22Rv1 (cell line): ENCODE data around the gene PIPOX.

ENCODE experiments used
- H3K27ac ChIP-seq: fragments of 450-650 bp; 2 replicates; pipeline ENCODE4 v1.5.1; 2017
- CTCF ChIP-seq: fragments of 450-650 bp; IDR thresholded peaks from 2 replicates; pipeline ENCODE4 v1.5.1; 2017; ENCODE audit warnings: mild to moderate bottlenecking
- ZFX ChIP-seq: fragments of 450-650 bp; IDR thresholded peaks from 2 replicates; pipeline ENCODE4 v1.6.1; 2017; ENCODE audit warnings: antibody characterized with exemption, borderline replicate concordance

PIPOX gene

DNA sequence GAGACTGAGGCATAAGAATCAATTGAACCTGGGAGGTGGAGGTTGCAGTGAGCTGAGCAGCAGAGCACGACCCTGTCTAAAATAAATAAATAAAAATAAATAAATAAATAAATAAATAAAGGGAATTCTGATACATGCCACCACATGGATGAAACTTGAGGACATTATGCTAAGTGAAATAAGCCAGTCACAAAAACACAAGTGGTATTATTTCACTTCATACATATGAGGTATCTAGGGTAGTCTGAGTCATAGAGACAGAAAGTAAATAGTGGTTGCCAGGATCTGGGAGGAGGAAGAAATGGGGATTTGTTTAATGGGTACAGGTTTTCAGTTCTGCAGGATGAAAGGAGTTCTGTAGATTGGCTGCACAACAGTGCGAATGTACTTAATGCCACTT lies 16.3 kb downstream of the PIPOX start:
- TF ChIP-seq ZFX (no peak), CTCF (no peak)
- no peak overlapping the region for H3K27ac ChIP-seq

DNA sequence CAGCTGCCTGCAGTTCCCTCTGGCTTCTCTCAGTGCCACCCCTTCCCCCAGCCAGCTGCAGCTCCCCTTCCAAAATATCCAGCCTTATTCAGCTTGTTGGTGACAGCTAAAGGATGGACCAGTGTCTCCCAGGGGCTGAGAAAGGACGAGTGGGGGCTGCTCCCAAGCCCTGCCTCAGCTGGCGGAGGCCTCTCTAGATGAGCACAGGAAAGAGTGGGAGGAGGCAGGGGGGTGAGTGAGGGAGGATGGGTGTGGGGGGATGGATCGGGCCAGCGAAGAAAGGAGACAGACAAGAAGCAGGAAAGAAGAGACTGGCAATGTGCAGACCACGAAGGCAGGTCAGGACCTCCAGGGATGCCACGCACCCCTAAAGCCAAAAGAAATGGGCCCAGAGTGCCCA lies 17.5 kb downstream of the PIPOX start:
- no peak overlapping the region for H3K27ac ChIP-seq
- TF ChIP-seq ZFX = no peak
- no peak for TF ChIP-seq CTCF

DNA sequence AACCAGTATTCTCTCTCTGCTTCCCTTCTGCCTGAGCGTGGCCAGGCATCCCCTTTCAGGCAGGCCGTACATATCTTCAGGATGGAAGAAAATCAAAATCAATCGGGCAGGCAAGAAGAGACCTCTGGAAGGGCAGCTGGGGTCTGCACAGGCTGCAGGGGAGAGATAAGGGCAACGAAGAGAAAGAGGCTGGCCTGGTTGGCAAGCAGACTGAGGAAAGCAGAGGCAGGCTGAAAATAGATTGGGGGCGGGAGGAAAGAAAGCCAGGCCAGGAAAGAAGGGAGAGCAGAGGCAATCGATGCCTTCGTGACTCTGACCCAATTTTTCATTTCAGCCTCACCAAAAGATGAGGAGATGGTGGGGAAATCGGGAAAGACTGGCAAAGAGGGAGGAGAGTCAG lies 18.1 kb downstream of the PIPOX start:
- no peak for TF ChIP-seq CTCF
- TF ChIP-seq ZFX = no peak
- H3K27ac ChIP-seq = no peak overlapping the region

DNA sequence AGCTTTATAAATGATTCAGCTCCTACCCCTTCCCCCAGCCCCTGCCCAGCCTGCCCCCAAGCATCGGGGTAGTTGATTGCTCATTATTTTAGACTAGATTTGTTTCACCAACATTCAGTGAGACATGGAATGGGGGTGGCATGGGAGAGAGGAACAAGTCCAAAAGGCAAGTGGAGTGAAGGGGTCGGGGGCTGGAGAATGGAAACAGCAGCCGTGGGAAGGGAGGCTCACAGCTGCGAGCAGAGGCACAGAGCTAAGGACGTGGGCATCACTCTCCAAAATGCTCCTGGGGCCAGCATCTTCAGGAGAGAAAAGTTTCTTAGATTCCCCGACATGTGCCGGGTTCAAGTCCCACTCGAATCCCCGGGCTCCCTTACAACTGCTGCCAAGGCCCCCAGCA lies 19.3 kb downstream of the PIPOX start:
- H3K27ac ChIP-seq = no peak overlapping the region
- no peak for TF ChIP-seq ZFX
- TF ChIP-seq CTCF = no peak

DNA sequence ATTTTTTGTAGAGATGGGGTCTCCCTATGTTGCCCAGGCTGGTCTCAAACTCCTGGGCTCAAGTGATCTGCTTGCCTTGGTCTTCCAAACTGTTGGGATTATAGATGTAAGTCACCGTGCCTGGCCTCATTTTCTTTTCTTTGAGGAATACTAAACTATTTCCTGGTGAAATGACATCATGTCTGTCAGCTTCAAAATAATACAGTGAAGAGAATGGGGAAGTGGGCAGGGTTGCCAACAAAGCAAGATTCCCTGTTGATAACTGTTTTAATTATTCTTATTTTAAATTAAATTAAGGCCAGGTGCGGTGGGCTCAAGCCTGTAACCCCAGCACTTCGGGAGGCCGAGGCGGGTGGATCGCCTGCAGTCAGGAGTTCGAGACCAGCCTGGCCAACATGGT lies 21.1 kb downstream of the PIPOX start:
- no peak for TF ChIP-seq CTCF
- TF ChIP-seq ZFX = no peak
- H3K27ac ChIP-seq = no peak overlapping the region

DNA sequence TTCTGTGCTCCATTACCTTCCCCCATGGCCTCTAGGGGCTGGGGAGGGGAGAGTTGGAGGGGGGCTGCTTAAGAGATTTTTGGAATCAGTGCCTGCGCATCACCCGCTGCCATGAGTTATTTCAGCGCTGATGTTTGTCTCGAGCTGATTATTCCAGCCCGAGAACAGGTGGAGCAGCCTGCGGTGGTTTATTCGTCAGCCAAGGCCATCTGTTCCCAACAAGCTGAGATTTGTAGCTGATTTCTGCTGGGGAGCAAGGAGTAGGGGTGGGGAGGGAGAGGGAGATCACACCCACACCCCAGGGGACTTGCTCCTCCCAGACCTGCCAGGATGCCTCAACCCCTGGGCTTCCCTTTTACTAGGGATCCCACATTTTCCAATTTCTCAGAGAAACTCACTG lies 23.1 kb downstream of the PIPOX start:
- H3K27ac ChIP-seq = no peak overlapping the region
- no peak for TF ChIP-seq ZFX
- TF ChIP-seq CTCF = no peak

- H3K27ac ChIP-seq = no peak overlapping the region
- TF ChIP-seq ZFX (no peak), CTCF (no peak)
Measured at GRCh38 chr17:29066606-29067005, 23.7 kb downstream of the PIPOX start.
